Measurements from ENCODE around the gene CARMIL1.

- TF ChIP-seq CTCF (IDR thresholded peaks at IDR 0.05) (no peak), POLR2A (IDR thresholded peaks at IDR 0.05) (no peak), POLR2AphosphoS5 (IDR thresholded peaks at IDR 0.05) (no peak)
Observed at GRCh38 chr6:25388776-25389175, 109.6 kb downstream of the CARMIL1 start.

Data from breast epithelium (tissue), 3 donors.